Kidney (tissue), 14 donors: ENCODE results near the gene ANKLE2. TPM values are rescaled to one million over a fixed set of nuclear protein-coding genes. Genes with fewer than 3 reads are reported as not detected.
A peak's percentile ranks its signal among the peaks of the same experiment; 100 is the strongest.

Source experiments
- DNase-seq, 5 donors: peaks; one replicate each; pipeline ENCODE4 v3.0.0-alpha.2; 2013 to 2020
- FAIRE-seq: peaks from 2 replicates; lab custom pipeline; 2012; peaks lifted over from hg19 to GRCh38; lab: Jason Lieb, UNC
- H3K27ac ChIP-seq, 2 donors: one replicate each; pipeline ENCODE4 v1.7.0; 2013; ENCODE audit warnings: low read depth in 2 of 2, low read length in 2 of 2, inconsistent platforms in 1 of 2
- H3K27me3 ChIP-seq: one replicate; pipeline ENCODE4 v1.7.1; 2013; ENCODE audit warnings: low read length, inconsistent platforms; ENCODE audit not compliant: control insufficient read depth, insufficient read depth
- H3K36me3 ChIP-seq, 3 donors: one replicate each; pipeline versions ENCODE4 v1.7.0 to v1.7.1; 2013; ENCODE audit warnings: low read length in 3 of 3, control low read depth in 1 of 3, inconsistent platforms in 1 of 3; ENCODE audit not compliant: insufficient read depth in 3 of 3, control insufficient read depth in 2 of 3
- H3K4me1 ChIP-seq, 3 donors: one replicate each; pipeline versions ENCODE4 v1.7.0 to v1.7.1; 2013; ENCODE audit warnings: low read length in 3 of 3, inconsistent platforms in 1 of 3, low read depth in 1 of 3; ENCODE audit not compliant: control insufficient read depth in 2 of 3, insufficient read depth in 2 of 3
- H3K4me3 ChIP-seq, 3 donors: one replicate each; pipeline versions ENCODE4 v1.7.0 to v1.8.1; 2013; ENCODE audit warnings: low read length in 3 of 3, control low read depth in 1 of 3, inconsistent platforms in 1 of 3
- H3K9ac ChIP-seq, 3 donors: one replicate each; pipeline versions ENCODE4 v1.7.0 to v1.7.1; 2013; ENCODE audit warnings: low read length in 3 of 3, control low read depth in 1 of 3, inconsistent platforms in 1 of 3
- H3K9me3 ChIP-seq, 3 donors: one replicate each; pipeline versions ENCODE4 v1.7.0 to v1.7.1; 2013; ENCODE audit warnings: low read length in 3 of 3, control low read depth in 1 of 3, inconsistent platforms in 1 of 3; ENCODE audit not compliant: control insufficient read depth in 2 of 3, insufficient read depth in 1 of 3
- CTCF ChIP-seq: IDR thresholded peaks from 3 replicates; pipeline ENCODE4 v1.5.1; 2012; ENCODE audit warnings: mild to moderate bottlenecking, moderate library complexity, borderline replicate concordance; ENCODE audit not compliant: insufficient read depth; ENCODE audit errors: extremely low read depth
- intact Hi-C: fragments of 100-400 bp; cut with DNase I; formaldehyde crosslinking; loops from one replicate; pipeline ENCODE4 v1.11.1; 2022
- polyA plus RNA-seq: library from polyadenylated mRNA; stranded (reverse); fragments of 350-450 nt; fragmentation: Illumina TruSeq; extraction: RNeasy Lipid Tissue Mini Kit (QIAGEN cat#74804); gene quantifications from one replicate; pipeline ENCODE4 v1.2.3, GENCODE V29; 2014; ENCODE audit warnings: low read depth, low replicate concordance; ENCODE audit not compliant: insufficient read depth
- total RNA-seq: library from RNA; stranded (reverse); fragmentation: NEBNext Ultra II Directional; extraction: Animal tissue kit (Norgen Biotek cat#: 25700); gene quantifications from one replicate; pipeline ENCODE4 v1.2.1, GENCODE V29; 2021
- donor health status: control.
- donor health status: control.
- donor health status: control.
- donor health status: control.
- donor health status: control.
- donor health status: DM: yes; HTN: yes; CAD: no.
- donor health status: Normal renal cell carcinoma (clear cell type).

Gene ANKLE2
- total and polyA plus RNA-seq, 2 donors from 2014 or later = 14.6 to 57.3 TPM

DNA sequence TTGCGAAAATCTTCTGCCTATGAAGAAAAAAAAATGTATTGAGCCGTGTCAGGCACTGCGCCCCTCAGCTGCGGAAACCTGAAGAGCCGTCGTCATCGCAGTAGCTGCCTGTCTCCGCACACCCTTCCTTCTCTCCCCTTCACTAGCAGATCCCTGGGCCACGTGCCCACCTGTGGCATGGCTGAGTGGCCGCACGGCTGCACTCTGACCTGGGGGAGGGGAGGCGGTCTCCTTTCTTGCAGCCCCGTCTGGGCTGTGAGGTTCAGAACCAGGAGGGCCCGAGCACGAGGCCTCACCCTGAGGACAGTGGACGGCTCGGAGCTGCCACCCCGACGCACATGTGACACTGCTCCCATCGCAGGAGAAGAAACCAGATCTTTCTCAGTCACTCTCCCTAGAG is 26.1 kb downstream of the ANKLE2 start:
- no peak overlapping the region for H3K4me3 ChIP-seq
- DNase-seq (peak in 2 of 5 donors; percentile 23 to 57), FAIRE-seq (no peak)
- peaks cover 9 to 76% (median 50%) of the 10 kb centered on the region in 3 donors for H3K36me3 ChIP-seq
- H3K27ac ChIP-seq = no peak overlapping the region
- H3K4me1 ChIP-seq = no peaks in the 10 kb centered on the region
- TF ChIP-seq CTCF = no peak
- H3K27me3 ChIP-seq = no peaks in the 10 kb centered on the region
- H3K9ac ChIP-seq = no peak overlapping the region
- intact Hi-C loops = no loop called here
- no peaks in the 10 kb centered on the region for H3K9me3 ChIP-seq

DNA sequence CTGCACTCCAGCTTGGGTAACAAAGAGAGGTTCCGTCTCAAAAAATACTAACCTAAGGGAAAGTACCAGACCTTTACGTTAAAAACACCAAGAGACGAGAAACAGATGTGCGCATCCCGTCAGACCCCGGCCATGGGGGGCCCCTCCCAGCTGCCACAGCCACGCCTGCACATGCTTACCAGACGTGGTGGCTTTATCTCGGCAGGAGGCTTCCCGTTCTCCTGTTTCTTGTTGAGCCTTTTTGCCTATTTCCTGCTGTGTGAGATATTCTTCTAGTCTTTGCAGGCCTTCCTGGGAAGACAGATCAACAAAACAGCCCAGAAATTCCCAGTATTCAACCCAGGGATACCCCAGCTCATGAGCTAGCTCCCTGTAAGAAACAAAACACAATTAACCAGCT is 27.4 kb downstream of the ANKLE2 start:
- H3K36me3 ChIP-seq = peaks cover 6 to 64% (median 42%) of the 10 kb centered on the region in 3 donors
- no peak for TF ChIP-seq CTCF

GRCh38 chr12:132731574-132731973 is 30.1 kb downstream of the ANKLE2 start:
- no peaks in the 10 kb centered on the region for H3K9me3 ChIP-seq
- DNase-seq (peak in 1 of 5 donors; percentile 15), FAIRE-seq (no peak)
- no peak overlapping the region for H3K9ac ChIP-seq
- no peak overlapping the region for H3K27ac ChIP-seq
- no peak overlapping the region for H3K4me3 ChIP-seq
- H3K27me3 ChIP-seq = no peaks in the 10 kb centered on the region
- TF ChIP-seq CTCF = no peak
- peaks cover 10 to 65% (median 48%) of the 10 kb centered on the region in 3 donors for H3K36me3 ChIP-seq
- intact Hi-C loops = no loop called here
- H3K4me1 ChIP-seq = no peaks in the 10 kb centered on the region

More for the DNA sequence above, 27.4 kb downstream of the ANKLE2 start:
- no peak overlapping the region for H3K27ac ChIP-seq
- DNase-seq (peak in 1 of 5 donors; percentile 53), FAIRE-seq (no peak)
- H3K4me1 ChIP-seq = no peaks in the 10 kb centered on the region
- H3K4me3 ChIP-seq = no peak overlapping the region
- no peak overlapping the region for H3K9ac ChIP-seq
- no peaks in the 10 kb centered on the region for H3K9me3 ChIP-seq
- H3K27me3 ChIP-seq = no peaks in the 10 kb centered on the region
- intact Hi-C loops = no loop called here

DNA sequence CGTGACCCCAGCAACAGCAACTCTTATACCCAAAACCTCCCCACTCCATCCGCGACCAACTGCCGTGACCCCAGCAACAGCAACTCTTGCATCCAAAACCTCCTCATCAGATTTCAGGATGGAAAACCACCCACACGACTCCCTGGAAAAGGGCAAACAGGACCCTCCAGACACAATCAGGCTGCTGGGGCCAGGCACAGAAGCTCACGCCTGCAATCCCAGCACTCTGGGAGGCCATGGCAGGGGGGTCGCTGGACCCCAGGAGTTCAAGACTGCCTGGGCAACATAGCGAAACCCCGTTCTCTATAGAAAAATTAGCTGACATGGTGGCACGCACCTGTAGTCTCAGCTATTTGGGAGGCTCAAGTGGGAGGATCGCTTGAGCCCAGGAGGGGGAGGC is 31.3 kb downstream of the ANKLE2 start:
- no peak overlapping the region for H3K27ac ChIP-seq
- no peaks in the 10 kb centered on the region for H3K27me3 ChIP-seq
- H3K4me1 ChIP-seq = no peaks in the 10 kb centered on the region
- H3K4me3 ChIP-seq = no peak overlapping the region
- H3K9ac ChIP-seq = no peak overlapping the region
- DNase-seq (peak in 1 of 5 donors; percentile 15), FAIRE-seq (no peak)
- TF ChIP-seq CTCF = no peak
- no peaks in the 10 kb centered on the region for H3K9me3 ChIP-seq
- intact Hi-C loops = no loop called here
- H3K36me3 ChIP-seq = peaks cover 10 to 61% (median 47%) of the 10 kb centered on the region in 3 donors
